SK-N-SH (cell line): ENCODE measurements around the gene ZNF236.

Experiments used
- CTCF ChIP-seq: fragments of 200-600 bp; sonication (generic); IDR thresholded peaks from 2 replicates; pipeline ENCODE4 v1.6.1; 2017; ENCODE audit warnings: antibody characterized with exemption, mild to moderate bottlenecking, moderate library complexity
- EP300 ChIP-seq, 2 experiments: IDR thresholded peaks; 2 replicates each; pipeline versions ENCODE4 v1.4.0 to v1.6.1; 2012; ENCODE audit warnings: borderline replicate concordance in 1 of 2, low read depth in 1 of 2, low read length in 1 of 2
- GABPA ChIP-seq: IDR thresholded peaks from 2 replicates; pipeline ENCODE4 v1.4.0; 2012; ENCODE audit warnings: low read depth, mild to moderate bottlenecking
- JUND ChIP-seq: IDR thresholded peaks from 2 replicates; pipeline ENCODE4 v1.4.0; 2012
- MAX ChIP-seq: IDR thresholded peaks from 2 replicates; pipeline ENCODE4 v1.4.0; 2012; ENCODE audit warnings: low read depth
- PBX3 ChIP-seq: IDR thresholded peaks from 2 replicates; pipeline ENCODE4; 2012
- RAD21 ChIP-seq: IDR thresholded peaks from 2 replicates; pipeline ENCODE4 v1.6.1; 2012; ENCODE audit warnings: mild to moderate bottlenecking, low read length
- RCOR1 ChIP-seq: fragments of 150-350 bp; IDR thresholded peaks from 2 replicates; pipeline ENCODE4 v1.6.1; 2017; ENCODE audit warnings: antibody characterized with exemption, low read length
- REST ChIP-seq: IDR thresholded peaks from 2 replicates; pipeline ENCODE4 v1.6.1; 2012; ENCODE audit warnings: mild to moderate bottlenecking, low read depth, low read length, moderate library complexity
- TAF1 ChIP-seq: IDR thresholded peaks from 2 replicates; pipeline ENCODE4 v1.6.1; 2012; ENCODE audit warnings: low read depth, mild to moderate bottlenecking, low read length, moderate library complexity, borderline replicate concordance
- USF2 ChIP-seq: fragments of 150-350 bp; IDR thresholded peaks from 2 replicates; pipeline ENCODE4 v1.6.1; 2017; ENCODE audit warnings: antibody characterized with exemption, low read length, low read depth, borderline replicate concordance
- YY1 ChIP-seq: IDR thresholded peaks from 2 replicates; pipeline ENCODE4 v1.4.0; 2012; ENCODE audit warnings: low read depth, mild to moderate bottlenecking
- ZBTB33 ChIP-seq: IDR thresholded peaks from 2 replicates; pipeline ENCODE4 v1.4.0; 2012; ENCODE audit warnings: low read depth, borderline replicate concordance

- no peak for TF ChIP-seq CTCF
- no peak for TF ChIP-seq RAD21
- TF ChIP-seq JUND, result no peak
- TF ChIP-seq RCOR1, result no peak
- TF ChIP-seq USF2, result no peak
- no peak for TF ChIP-seq TAF1
- no peak for TF ChIP-seq YY1
- TF ChIP-seq GABPA, result no peak
- no peak for TF ChIP-seq ZBTB33
- no peak for TF ChIP-seq MAX
- no peak for TF ChIP-seq EP300 (IDR thresholded peaks at IDR 0.05; ENCODE audit: borderline replicate concordance in 1 of 2, low read depth in 1 of 2, low read length in 1 of 2)
- no peak for TF ChIP-seq REST
- TF ChIP-seq PBX3, result no peak
These were observed 192.2 kb downstream of the ZNF236 start for GRCh38 chr18:77014538-77014937.
